ENCODE results near the gene GRIN2A.
"Not testable (repeated sequence)": the region's sequence is repeated elsewhere in the genome, so short reads cannot be mapped to it uniquely, and the experiment has no call there.

The GRIN2A gene

GRCh38 chr16:9909072-9909825 lies 273.0 kb downstream of the GRIN2A start:
- DNase-seq: no peak

GRCh38 chr16:9908613-9909012 lies 273.6 kb downstream of the GRIN2A start:
- peak; percentile 48 for DNase-seq

DNA sequence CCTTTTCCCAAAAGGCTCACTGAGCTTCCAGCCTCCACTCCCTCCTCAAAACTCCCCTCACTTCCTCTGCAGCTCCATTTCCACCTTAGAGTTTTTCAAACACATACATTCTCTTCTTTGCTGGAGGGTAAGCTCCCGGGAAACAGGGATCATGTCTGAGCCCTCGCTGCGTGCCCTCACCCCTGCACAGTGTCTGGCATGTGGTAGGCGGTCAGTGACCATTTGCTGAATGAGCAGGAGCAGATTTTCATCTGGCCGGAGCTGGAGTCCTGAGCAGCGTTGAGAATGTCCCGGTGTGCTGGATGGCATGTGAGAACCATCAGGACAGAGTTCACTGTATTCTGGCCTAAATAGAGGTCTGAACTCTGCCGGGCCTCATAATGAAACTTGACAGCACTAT lies 274.5 kb downstream of the GRIN2A start:
- no peak for DNase-seq

- no peak for DNase-seq
Observed at GRCh38 chr16:9906218-9906617, 276.0 kb downstream of the GRIN2A start.

- no peak for DNase-seq
Observed at GRCh38 chr16:9904526-9904925, 277.7 kb downstream of the GRIN2A start.

DNA sequence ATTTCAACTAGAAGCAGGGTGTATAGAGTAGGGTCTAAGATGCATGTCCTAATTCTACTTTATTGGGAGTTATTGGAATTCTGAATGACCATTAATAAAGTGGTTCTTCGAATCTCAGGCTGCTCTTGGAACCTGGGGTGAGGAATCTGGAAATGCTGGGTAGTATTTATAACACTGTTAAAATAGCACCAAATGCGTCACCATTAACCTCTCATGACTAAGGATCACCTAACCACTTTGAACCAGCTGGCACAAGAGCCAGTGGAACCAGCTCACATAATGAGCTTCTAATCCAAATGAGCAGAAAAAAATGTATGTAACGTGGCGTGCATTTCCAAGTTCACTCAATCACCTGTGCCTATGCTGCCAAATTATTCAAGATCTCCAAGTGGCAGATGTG lies 281.7 kb downstream of the GRIN2A start:
- DNase-seq: no peak

DNA sequence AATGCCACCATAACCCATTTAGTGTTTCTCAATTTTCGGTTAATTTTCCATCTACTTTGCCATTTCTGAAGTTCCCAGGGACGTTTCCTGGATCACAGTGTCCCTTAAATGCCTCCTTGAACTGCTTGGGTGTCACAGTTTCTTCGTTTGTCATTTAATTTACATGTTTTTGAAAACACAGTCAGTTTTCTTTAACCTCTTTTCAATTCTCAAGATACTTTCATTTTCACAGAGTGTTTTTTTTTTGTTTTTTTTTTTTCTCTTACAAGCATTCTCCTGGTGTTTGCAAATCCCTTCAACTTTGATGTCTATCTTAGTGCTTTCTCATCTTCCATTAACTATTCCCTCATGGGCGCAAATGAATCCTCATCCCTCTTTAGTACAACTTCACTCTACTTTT lies 283.7 kb downstream of the GRIN2A start:
- no peak for DNase-seq

DNA sequence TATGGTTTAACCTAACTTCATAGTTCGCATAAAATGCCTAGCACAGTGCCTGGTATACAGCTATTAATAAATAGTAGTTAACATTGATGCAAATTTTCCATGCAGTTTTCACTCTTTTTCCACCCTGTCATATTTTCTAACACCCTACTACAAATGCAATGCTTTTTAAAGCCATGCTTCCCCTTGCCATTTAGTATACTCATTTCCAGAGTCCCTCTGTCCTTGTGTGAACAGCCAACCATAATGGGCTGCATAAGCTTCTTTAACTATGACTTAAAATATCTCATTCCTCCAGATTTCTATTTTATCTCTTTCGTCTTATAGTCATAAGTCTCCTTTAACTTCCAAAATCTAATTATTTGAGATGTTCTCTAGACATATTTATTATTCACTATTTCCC lies 284.1 kb downstream of the GRIN2A start:
- DNase-seq: no peak

- no peak for DNase-seq
Observed at GRCh38 chr16:9895817-9896216, 286.4 kb downstream of the GRIN2A start.

GRCh38 chr16:9885876-9886275 lies 296.4 kb downstream of the GRIN2A start:
- DNase-seq: no peak

- DNase-seq: no peak
Observed at GRCh38 chr16:9885467-9885866, 296.8 kb downstream of the GRIN2A start.

DNA sequence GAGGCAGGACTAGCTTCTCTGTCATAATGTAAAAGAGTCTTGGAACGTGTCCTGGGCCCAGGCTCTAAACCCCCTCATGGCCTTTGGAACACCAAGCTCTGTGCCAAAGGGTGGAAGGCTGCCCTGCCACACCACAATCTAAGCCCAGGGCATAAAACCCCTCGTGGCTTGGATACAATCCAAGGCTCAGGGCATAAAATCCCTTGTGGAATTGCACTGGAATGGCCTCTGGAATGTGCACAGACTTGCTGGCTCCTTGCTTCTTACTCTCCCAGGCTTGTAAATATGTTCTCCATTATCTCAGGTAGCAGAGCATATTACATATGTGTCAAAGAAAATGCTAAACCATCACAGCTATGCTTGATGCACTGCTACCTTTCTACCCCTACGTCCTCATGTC lies 306.2 kb downstream of the GRIN2A start:
- DNase-seq: not testable (repeated sequence)

- no peak for DNase-seq
Observed at GRCh38 chr16:9874219-9874618, 308.0 kb downstream of the GRIN2A start.

- DNase-seq: no peak
Observed at GRCh38 chr16:9870962-9871361, 311.3 kb downstream of the GRIN2A start.

GRCh38 chr16:9869776-9870175 lies 312.5 kb downstream of the GRIN2A start:
- no peak for DNase-seq

DNA sequence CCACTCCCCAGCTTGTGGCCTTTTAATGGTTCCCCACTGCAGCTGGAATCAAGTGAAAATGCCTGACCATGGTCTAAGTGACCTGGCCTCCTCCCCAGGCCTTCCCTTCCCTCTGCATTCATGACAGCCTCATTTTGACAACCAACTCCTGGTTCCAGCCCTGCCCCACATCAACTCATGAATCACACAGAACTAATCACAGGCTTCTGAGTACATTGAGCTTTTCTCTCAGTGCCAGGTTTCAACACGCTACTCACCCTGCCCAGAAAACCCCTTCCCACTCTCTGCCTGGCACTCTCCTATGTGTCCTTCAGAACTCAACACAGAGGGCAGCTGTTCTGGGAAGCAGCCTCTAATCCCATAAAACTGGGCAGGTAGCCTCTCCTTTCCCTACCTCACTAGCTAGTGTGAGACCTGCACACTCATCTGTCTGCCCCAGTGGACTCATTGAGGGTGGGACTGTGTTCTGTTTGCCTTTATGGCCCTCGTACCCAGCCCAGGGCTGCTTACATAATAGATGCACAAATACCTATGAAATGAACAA lies 313.6 kb downstream of the GRIN2A start:
- DNase-seq: no peak

DNA sequence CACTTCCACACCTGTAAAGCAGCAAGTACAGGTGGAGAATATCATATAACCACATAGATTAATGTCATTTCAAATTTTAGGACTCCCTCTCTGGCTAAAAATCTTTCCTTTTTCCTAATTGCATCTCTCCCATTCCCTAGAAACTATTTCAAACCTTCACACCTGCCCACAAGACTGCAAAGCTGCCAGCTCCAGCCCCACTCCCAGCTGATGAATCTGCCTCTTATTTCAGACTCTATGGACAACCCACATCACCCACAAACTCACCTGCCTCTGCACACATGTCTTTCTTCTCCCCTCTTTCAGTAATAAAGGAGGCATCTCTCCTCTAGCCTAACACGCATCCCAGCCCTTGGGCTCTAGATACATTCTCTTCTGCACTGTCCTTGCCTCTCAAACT lies 315.1 kb downstream of the GRIN2A start:
- DNase-seq: no peak

- DNase-seq: no peak
Observed at GRCh38 chr16:9864461-9864860, 317.8 kb downstream of the GRIN2A start.

- no peak for DNase-seq
Observed at GRCh38 chr16:9862327-9862726, 319.9 kb downstream of the GRIN2A start.

DNA sequence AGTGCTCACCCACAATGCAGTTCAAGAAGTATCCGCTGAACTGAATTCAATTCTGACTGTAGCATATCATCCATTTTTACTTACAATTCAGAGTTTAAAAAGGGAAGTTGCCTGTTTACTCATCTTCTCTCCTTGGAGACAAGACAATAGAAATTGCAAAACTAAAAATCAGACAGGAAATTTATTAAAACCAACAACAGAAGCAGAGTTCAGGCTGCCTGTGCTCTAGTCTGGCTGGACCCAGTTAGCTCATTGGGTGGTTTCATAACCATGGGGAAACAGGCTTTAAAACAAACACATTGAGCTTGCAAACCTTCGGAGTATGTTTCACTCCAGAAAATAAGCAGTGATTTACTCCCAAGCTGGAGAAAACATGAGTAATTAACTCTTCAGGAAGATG lies 321.4 kb downstream of the GRIN2A start:
- DNase-seq: no peak

DNA sequence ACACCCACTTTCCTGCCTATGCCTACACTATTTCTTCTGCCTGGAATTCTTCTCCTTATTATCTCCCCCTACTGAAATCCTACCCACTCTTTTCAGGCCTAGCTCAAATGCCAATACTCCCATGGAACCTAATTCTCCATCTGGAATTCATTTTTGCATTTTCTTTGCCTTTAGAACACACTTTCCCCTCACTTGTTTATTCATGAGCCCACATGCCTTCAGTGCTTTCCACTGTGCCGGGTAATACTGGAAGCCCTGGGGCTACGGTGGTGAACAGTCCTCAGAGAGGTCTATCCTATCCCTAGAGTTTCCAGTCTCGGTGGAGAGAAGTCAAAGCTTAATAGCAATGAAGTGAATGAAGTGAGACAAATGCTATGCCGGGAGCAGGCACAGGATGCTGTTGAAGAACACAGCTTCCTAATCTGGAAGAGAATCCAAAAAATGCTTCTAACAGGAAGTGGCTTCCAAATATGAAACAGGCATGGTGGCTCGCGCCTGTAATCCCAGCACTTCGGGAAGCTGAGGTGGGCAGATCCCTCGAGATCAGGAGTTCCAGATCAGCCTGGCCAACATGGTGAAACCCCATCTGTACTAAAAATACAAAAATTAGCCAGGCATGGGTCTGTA lies 322.4 kb downstream of the GRIN2A start:
- DNase-seq: no peak

GRCh38 chr16:9854675-9855074 lies 327.6 kb downstream of the GRIN2A start:
- no peak for DNase-seq

DNA sequence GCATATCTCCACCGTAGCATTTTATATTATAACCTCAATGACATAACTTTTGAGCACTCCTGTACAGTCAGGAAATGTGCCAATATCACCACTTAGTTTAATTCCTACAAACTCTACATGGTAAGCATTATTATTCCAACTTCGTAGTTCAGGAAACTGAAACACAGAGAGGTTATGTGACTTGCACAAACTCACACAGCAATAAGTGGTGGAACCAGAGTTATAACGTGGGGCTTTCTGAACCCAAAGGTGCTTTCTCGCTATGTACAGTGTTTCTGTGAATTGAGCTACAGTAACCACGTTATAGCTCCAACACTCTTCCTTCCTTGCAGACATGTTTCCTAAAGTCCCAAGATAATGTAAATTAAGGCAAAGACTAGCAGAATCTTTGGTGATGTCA lies 330.2 kb downstream of the GRIN2A start:
- DNase-seq: no peak

DNA sequence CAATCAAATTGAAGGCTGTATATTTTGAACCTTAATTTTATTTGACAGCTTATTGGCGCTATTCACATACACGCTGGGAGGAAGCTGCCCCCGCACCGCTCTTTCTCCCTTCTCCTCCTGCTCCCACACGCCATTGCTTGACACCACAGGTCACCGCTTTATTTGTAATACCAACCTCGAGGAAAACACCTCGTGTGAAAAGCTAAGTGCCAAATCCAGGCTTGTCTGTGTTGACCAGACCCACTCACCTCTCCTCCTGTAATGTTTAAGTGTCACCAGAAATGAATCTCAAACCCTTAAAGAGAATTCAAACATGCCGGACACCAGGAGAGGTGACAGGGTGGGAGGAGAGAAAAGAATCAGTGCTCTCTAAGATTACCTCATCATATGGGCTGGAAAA lies 331.4 kb downstream of the GRIN2A start:
- DNase-seq: no peak

All from NCI-H2029 (cell line).